Measurements from ENCODE around the gene AGAP3.

The AGAP3 gene

GRCh38 chr7:151073990-151074389 lies 12.3 kb upstream of the AGAP3 start:
- FAIRE-seq (no peak), DNase-seq (ENCODE audit: low spot score) (no peak)

- DNase-seq (ENCODE audit: low spot score) (no peak), FAIRE-seq (no peak)
These were observed 11.2 kb upstream of the AGAP3 start for GRCh38 chr7:151074817-151075661.

DNA sequence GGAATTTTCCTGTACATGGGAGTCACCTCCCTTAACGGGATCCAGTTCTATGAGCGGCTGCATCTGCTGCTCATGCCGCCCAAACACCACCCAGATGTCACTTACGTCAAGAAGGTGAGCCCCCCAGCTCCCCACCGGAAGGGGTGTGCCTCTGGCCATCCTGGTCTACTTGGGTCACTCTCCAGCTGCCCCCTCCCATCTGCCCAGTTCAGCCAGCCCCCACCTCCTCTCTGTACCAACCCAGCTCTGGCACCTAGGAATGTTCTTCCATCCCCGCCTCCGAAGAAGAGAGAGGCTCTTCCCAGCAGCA lies 10.7 kb upstream of the AGAP3 start:
- FAIRE-seq (no peak), DNase-seq (ENCODE audit: low spot score) (no peak)

DNA sequence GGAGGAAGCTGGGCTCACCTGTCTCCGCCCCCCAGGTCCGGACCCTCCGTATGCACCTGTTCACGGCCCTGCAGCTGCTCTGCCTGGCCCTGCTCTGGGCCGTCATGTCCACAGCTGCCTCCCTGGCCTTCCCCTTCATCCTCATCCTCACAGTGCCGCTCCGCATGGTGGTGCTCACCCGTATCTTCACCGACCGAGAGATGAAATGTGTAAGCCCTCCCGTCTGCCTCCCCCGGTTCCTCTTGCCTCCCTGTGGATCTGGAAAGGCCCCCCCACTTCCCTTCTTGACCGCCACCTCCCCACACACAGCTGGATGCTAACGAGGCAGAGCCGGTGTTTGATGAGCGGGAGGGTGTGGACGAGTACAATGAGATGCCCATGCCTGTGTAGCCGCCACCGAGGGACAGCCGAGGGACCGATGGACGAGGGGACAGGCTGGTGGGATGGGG lies 10.3 kb upstream of the AGAP3 start:
- FAIRE-seq (no peak), DNase-seq (ENCODE audit: low spot score) (no peak)

- DNase-seq (ENCODE audit: low spot score): no peak
These were observed 9.2 kb upstream of the AGAP3 start for GRCh38 chr7:151076863-151077704.

GRCh38 chr7:151077705-151078232 lies 8.5 kb upstream of the AGAP3 start:
- DNase-seq (ENCODE audit: low spot score) (no peak), FAIRE-seq (no peak)

More at GRCh38 chr7:151076863-151077704, 9.2 kb upstream of the AGAP3 start:
- no peak for FAIRE-seq

DNA sequence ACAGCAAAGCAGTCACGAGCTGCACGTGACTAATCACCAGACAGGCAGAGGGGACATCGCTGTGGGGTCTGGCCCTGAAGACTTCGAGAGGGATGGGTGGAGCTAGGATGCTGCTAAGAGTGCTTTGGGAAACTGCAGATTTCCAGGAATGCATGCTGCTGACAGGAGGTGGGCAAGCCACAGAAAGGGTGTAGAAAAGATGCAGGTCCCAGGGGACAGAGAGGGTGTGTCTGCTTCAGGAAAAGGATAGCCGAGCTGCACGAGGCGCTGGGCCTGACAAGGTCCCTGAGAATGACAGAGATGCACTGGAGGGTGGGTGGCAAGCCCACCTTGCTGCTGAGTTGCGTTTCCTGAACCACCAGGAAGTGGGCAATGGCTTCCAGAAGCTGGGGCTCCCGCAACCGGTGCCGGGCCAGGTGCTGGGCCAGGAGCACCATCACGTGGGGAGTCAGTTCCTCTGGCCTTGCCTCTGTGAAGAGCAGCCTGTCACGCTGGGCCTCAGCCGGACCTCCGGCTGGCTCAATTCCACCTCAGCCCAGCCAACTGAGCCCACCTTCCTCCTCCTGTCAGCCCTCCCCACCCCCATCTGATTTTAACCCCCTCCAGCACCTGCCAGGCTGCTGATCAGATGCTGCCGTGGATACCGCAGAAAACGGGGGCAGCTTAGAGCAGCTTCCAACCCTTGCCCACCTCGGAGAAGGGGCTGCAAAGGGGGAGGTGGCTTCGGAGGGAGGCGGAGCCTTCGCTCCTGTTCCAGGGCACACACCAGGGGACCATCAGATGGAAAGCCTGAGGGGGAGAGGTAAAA lies 7.8 kb upstream of the AGAP3 start:
- FAIRE-seq (no peak), DNase-seq (ENCODE audit: low spot score) (no peak)

- no peak for DNase-seq (ENCODE audit: low spot score)
- FAIRE-seq: no peak
These were observed 6.9 kb upstream of the AGAP3 start for GRCh38 chr7:151079199-151079910.

GRCh38 chr7:151080067-151080521 lies 6.2 kb upstream of the AGAP3 start:
- DNase-seq (ENCODE audit: low spot score): no peak
- FAIRE-seq: no peak

DNA sequence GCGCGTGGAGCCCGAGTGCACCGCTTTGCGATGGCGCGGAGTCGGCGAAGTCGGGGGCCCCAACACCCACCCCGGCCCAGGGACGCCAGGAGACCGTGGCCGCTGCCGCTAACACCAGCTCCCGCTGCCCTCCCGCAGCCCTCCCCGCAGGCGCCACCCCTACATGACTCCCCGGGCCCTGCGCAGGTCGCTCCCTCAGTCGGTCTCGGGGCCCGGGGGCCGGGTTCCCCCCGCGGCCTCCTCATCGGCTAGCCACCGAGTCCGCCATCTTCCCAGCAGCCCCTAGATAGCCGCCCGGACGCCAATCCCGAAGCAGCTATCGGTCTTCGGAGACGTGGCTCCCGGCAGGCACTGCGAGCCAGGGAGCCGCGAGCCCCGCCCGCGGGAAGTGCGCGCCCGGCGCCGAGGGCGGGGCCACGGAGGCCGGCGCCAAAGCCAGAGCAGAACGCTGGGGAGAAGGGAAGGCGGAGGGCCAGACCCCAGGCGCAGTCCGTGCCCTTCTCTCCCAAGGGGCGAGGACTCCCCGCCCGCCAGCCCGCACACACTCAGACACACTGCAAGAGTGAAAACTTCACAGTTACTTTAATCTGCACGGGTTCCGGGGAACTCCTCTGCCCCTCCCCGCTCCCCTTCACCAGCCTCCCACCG lies 5.6 kb upstream of the AGAP3 start, which contains the start of gene FASTK:
Gene FASTK, minus strand, starts transcription at position 288 of the 648 bp plus-strand sequence. Its CDS starts 43 bp downstream, at position 245.
- DNase-seq (ENCODE audit: low spot score): peak; percentile 75
- no peak for FAIRE-seq

- DNase-seq (ENCODE audit: low spot score) (no peak), FAIRE-seq (no peak)
These were observed 4.8 kb upstream of the AGAP3 start for GRCh38 chr7:151081170-151082101.

DNA sequence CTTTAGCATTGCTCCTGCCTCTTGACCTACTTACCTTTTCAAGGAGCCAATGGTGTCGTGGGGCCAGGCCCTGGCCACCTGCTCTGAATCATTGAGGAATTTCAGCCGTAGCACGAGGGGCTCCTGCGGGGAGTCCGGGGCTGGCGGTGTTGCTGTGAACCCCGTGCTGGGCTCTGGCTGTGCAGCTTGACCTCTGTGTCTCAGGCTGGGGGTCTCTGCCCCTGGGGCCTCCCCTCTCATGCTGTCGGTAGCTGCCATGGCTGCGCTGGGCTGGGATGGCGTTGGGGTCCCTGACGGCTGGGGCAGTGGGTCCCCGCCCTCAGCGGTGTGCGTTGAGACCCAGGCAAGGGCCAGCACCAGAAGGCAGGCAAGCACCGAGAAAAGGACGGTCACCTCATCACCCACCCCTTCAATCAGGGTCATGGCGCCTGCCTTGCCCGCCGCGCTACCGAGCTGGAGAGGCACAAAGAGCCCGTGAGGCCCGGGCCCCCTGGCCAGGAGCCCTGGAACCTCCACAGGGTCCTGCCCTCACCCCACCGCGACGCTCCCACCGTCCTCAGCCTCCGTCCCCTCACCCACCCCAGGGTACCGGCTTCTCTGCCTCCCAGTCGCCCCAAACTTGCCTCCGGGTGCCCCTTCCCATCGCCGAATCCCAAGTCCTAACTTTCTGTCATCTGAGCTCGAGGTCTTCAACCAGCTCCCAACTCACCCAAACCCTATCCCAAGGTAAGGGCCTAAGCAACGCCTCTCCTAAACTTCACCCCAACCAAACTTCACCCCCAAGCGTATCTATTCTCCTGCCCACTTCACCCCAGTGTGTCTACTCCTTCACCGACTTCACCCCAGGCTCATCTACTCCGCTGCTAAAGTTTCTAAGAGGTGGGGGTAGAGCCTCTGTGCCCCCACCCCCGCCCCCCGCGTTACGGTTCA lies 3.9 kb upstream of the AGAP3 start:
- no peak for DNase-seq (ENCODE audit: low spot score)
- FAIRE-seq: no peak

- DNase-seq (ENCODE audit: low spot score) (no peak), FAIRE-seq (no peak)
These were observed 3.0 kb upstream of the AGAP3 start, which contains the start of gene TMUB1 for GRCh38 chr7:151083071-151083823. TSS of gene TMUB1 (minus strand) at chr7:151083493. CDS start at chr7:151082563, 930 bp downstream.

DNA sequence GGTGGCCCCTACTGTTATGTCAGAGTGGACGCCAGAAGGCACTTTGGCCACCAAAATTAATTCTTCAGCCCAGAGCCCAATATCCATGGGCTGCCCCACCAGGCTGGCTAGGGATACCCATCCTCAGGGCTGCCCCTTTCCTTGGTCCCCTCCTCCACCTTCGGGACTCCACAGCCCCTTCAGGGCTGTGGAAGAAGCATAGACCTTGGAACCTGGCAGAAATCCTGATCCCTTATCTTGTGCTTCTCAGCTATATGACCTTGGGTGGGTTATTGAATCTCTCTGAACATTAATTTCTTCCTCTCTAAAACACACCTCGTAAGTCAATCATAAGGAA lies 2.5 kb upstream of the AGAP3 start:
- FAIRE-seq: no peak
- DNase-seq (ENCODE audit: low spot score): no peak

DNA sequence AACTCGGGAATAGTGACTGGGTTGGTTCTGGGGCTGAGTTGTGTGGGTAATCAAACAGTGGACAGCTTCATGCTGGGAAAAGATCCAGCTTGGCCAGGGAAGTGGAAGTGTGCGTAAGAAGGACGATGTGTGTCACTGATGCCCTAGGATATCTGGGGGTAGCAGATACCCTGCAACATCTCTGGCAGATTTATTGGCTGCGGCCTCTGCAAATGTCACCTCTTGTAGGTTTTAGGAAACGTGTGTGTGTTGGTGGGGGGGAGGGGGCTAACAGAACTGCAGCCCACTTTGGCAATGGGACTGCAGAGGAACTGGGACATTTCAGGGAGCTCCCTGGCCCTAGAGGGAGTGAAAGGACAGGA lies 965 bp upstream of the AGAP3 start:
- no peak for DNase-seq (ENCODE audit: low spot score)
- FAIRE-seq: no peak

- no peak for DNase-seq (ENCODE audit: low spot score)
- FAIRE-seq: no peak
These were observed 548 bp downstream of the AGAP3 start for GRCh38 chr7:151086802-151087244.

All from urothelium cell line (cell line).